Fibroblast of the aortic adventitia (primary cell): ENCODE data around the gene ARIH1. TPM values are rescaled to one million over a fixed set of nuclear protein-coding genes. Genes with fewer than 3 reads are reported as not detected.
"Not testable (repeated sequence)": the region's sequence is repeated elsewhere in the genome, so short reads cannot be mapped to it uniquely, and the experiment has no call there.

Experiments
- DNase-seq: peaks from one replicate; pipeline ENCODE4 v3.0.0-alpha.2; 2010; ENCODE audit warnings: low read depth
- H3K4me3 ChIP-seq: 2 replicates; pipeline ENCODE4 v1.5.1; 2011; ENCODE audit warnings: low read depth, mild to moderate bottlenecking, control low read depth, low read length, moderate library complexity
- total RNA-seq: library from RNA; depleted of rRNA; stranded (reverse); fragments of >200 nt; gene quantifications from 2 replicates; pipeline ENCODE4 v1.2.3, GENCODE V29; 2012; ENCODE audit warnings: low replicate concordance
- TF ChIP-seq, protein P1 (sequence below): IDR thresholded peaks from 2 replicates; pipeline ENCODE4 v1.5.1; 2011; ENCODE audit warnings: mild to moderate bottlenecking, low read length, control low read depth, inconsistent platforms; ENCODE audit not compliant: insufficient read depth

Gene ARIH1
- total RNA-seq, 1 donor: 51.1 TPM

DNA sequence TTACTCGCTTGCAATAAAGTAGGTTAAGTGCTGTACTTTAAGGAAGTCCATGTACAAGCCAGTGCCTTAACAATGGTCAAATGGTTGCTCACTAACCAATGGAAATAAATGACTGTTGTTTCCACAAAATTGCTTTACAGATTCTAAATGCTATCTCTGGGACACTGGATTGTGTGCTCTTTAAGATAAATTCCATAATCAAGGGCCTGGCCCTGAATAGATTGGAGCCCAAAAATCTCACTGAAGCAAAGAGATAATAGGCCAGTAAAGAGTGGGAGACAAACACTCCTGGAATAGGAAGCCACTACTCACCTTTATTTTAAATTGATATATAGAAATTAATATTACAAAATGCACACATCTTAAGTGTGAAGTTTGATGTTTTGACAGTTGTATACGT, 118.0 kb downstream of the ARIH1 start:
- TF ChIP-seq, protein P1, sequence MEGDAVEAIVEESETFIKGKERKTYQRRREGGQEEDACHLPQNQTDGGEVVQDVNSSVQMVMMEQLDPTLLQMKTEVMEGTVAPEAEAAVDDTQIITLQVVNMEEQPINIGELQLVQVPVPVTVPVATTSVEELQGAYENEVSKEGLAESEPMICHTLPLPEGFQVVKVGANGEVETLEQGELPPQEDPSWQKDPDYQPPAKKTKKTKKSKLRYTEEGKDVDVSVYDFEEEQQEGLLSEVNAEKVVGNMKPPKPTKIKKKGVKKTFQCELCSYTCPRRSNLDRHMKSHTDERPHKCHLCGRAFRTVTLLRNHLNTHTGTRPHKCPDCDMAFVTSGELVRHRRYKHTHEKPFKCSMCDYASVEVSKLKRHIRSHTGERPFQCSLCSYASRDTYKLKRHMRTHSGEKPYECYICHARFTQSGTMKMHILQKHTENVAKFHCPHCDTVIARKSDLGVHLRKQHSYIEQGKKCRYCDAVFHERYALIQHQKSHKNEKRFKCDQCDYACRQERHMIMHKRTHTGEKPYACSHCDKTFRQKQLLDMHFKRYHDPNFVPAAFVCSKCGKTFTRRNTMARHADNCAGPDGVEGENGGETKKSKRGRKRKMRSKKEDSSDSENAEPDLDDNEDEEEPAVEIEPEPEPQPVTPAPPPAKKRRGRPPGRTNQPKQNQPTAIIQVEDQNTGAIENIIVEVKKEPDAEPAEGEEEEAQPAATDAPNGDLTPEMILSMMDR: no peak
- H3K4me3 ChIP-seq: no peak overlapping the region
- DNase-seq: no peak

DNA sequence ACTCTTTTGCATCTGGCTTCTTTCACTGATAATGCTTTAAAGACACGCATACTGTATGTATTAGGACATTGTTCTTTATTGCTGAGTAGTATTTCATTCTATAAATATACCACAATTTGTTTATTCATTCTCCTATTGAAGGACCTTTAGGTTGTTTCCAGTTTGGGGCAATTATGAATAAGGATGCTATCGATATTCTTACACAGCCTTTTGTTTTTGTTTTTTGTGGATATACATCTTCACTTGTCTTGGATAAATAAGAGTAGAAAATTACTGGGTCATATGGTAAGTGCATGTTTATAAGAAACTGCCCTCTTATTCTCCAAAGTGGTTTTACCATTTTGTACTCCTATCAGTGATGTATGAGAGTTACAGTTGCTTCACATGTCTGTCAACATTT, 118.5 kb downstream of the ARIH1 start:
- DNase-seq: no peak
- H3K4me3 ChIP-seq: no peak overlapping the region
- TF ChIP-seq, protein P1: no peak

DNA sequence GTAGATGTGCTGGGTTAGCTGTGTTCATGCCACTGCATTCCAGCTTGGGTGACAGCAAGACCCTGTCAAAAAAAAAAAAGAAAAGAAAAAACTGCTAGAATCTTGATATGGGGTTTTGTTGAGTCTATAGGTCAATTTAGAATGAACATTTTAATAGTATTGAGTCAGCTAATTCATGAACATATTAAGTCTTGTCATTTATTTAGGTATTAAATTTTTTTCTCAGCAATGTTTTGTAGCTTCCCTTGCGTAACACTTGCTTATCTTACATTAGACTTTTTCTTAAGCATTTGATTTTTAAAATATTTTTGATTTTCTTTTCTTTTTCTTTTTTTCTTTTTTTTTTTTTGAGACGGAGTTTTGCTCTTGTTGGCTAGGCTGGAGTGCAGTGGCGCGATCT, 119.7 kb downstream of the ARIH1 start:
- TF ChIP-seq, protein P1: no peak
- DNase-seq: no peak
- no peak overlapping the region for H3K4me3 ChIP-seq

DNA sequence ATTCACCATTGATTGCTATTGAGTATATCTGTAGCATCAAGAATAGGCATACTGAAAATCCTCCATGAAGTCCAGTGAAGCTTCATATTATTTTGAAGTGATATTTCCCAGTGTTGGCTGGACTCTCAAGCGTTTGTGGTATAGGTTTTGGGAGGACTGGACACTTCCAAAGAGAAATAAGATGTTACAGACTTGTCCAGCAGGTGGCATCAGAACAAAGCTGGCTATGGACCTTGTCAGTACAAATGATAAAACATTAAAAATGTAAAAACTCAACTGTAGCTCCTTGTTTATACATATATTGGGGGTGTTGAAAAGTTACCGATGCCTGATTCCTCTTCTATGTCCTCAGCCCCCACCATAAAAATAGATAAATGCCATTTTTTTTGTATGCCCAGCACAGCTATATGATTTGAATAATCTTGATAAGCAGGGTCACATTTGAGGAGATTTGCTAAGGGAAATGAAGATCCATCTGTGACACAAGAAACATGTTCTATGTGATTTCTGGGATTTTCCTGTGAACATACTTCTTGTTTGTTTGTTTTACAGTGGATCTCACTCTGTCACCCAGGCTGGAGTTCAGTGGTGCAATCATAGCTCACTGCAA, 125.8 kb downstream of the ARIH1 start:
- DNase-seq: peak; percentile 77
- H3K4me3 ChIP-seq: no peak overlapping the region
- TF ChIP-seq, protein P1: peak; percentile 73

DNA sequence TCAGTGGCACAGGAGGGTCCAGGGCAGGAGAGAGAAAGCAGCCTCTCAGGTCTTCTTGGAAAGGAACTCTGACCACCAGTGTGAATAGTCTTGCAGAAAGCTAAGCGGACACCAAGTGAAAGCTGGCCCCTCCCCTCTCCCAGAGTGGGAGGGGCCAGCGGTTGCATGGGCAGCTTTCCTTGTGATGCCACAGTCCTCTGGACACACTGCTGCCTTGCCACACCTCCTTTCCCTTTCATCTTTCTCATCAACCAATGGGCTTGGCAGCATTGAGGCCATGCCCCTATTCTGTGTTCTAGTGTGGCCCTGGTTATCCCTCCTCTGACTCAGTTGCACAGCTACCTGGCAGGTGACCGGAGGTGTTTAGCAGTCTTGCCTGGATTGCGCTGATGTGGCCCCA, 130.7 kb downstream of the ARIH1 start:
- no peak overlapping the region for H3K4me3 ChIP-seq
- no peak for DNase-seq
- TF ChIP-seq, protein P1: no peak

DNA sequence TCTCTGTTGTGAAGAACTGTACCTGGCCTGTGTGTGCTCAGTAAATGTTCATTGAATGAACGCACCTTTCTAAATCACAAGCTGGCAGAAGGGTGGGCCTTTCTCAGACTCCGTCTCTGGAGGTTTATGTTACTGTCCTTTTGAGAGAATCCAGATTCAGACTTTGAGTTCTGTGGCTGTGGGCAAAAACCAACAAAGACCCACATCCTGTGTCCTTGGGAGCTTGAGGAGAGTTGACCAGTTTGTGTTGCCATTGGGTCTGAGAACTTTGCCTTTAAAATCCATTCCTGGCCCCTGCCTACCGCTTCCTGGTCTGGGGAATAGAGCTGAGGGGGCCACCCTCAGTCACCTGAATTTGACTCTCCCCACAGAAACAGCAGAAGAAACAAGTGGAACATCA, 134.0 kb downstream of the ARIH1 start:
- not testable (repeated sequence) for DNase-seq, H3K4me3 ChIP-seq

DNA sequence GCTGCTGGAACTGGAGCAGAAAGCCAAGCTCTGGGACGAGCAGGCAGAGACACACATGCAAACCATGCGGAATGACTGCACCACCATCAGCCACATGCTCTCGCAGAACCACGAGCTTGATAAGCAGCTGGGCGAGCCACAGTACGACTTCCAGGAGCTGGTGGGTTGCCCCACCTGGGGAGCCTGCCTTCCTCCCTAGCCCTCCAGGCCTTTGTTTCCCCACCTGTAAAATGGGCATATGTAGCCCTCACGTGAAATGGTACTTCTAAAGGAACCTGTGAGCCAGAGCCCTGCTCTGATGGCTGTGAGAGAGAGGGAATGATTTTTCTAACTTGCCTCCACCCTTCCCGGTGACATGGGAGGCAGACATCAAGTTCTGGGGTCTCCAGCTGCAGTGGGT, 135.7 kb downstream of the ARIH1 start:
- no peak overlapping the region for H3K4me3 ChIP-seq
- TF ChIP-seq, protein P1: no peak
- DNase-seq: no peak

DNA sequence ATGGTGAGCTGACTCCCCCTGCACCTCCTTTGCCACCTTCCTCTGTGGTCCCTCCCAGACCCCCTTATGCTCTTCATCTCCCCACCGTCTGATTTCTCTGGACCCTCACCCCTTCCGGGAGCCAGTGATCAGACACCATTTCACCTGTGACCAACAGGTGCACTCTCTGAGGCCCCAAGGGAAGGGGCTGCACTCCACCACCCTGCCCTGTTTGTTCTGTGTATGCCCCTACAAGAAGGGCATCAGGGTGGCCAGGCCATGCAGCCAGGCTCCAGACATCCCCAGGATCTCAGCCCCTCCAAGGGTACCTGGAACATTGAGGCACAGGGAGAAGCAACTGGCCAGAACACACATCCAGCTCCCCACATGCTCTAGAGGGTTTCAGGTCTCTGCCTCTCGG, 138.2 kb downstream of the ARIH1 start:
- not testable (repeated sequence) for H3K4me3 ChIP-seq, DNase-seq
